Heart left ventricle (tissue), 16 donors: ENCODE results near the gene CPO. TPM values are rescaled to one million over a fixed set of nuclear protein-coding genes. Genes with fewer than 3 reads are reported as not detected.

Experiments used
- ATAC-seq, 4 donors: fragments of 200-7000 bp; cut with Tn5 transposase; one replicate each; pipeline ENCODE4 v1.9.1; 2020 to 2022; ENCODE audit warnings: moderate library complexity in 4 of 4, mild to moderate bottlenecking in 3 of 4, moderate number of reproducible peaks in 1 of 4
- DNase-seq, 5 donors: peaks; one replicate each; pipeline ENCODE4 v3.0.0-alpha.2; 2020
- H3K27ac ChIP-seq, 12 donors: fragments of 200-600 bp; sonication (generic) in 4 of 12; one replicate each; pipeline versions ENCODE4 v1.5.0 to v1.8.0; 2016 to 2022; ENCODE audit warnings: mild to moderate bottlenecking in 2 of 12
- H3K27me3 ChIP-seq, 9 donors: fragments of 200-600 bp; sonication (generic) in 2 of 9; one replicate each; pipeline versions ENCODE4 v1.5.1 to v1.8.0; 2016 to 2022; ENCODE audit warnings: mild to moderate bottlenecking in 3 of 9
- H3K36me3 ChIP-seq, 9 donors: fragments of 200-600 bp; sonication (generic) in 2 of 9; one replicate each; pipeline versions ENCODE4 v1.5.0 to v1.8.0; 2018 to 2022; ENCODE audit warnings: mild to moderate bottlenecking in 2 of 9
- H3K4me1 ChIP-seq, 12 donors: fragments of 200-600 bp; sonication (generic) in 4 of 12; one replicate each; pipeline versions ENCODE4 v1.5.0 to v1.8.0; 2016 to 2022; ENCODE audit warnings: mild to moderate bottlenecking in 3 of 12
- H3K4me3 ChIP-seq, 12 donors: fragments of 200-600 bp; sonication (generic) in 4 of 12; one replicate each; pipeline versions ENCODE4 v1.5.0 to v1.8.0; 2017 to 2022; ENCODE audit warnings: mild to moderate bottlenecking in 9 of 12, moderate library complexity in 4 of 12
- H3K9me3 ChIP-seq, 12 donors: fragments of 200-600 bp; sonication (generic) in 4 of 12; one replicate each; pipeline versions ENCODE4 v1.5.0 to v1.8.0; 2016 to 2022; ENCODE audit warnings: mild to moderate bottlenecking in 1 of 12
- POLR2A ChIP-seq, 2 donors: fragments of 450-650 bp; IDR thresholded peaks; one replicate each; pipeline ENCODE4 v1.6.1; 2017; ENCODE audit warnings: antibody characterized with exemption in 2 of 2, mild to moderate bottlenecking in 2 of 2, moderate library complexity in 2 of 2
- WGBS, 4 donors: extraction: QIAGEN DNeasy Blood & Tissue Kit in 2 of 4; methylation state at CpG; one replicate each; pipeline versions ENCODE4 v1.1.5 to v1.1.7; 2013 to 2018; 5-methylcytosine and 5-hydroxymethylcytosine counted together
- intact Hi-C, 10 donors: fragments of 100-400 bp; cut with DNase I; formaldehyde crosslinking; loops; one replicate each; pipeline versions ENCODE4 v1.11.1 to v1.14.2; 2022
- polyA plus RNA-seq, 2 donors: library from polyadenylated mRNA; stranded (reverse); fragments of 200-250 nt; gene quantifications; one replicate each; pipeline ENCODE4 v1.2.3, GENCODE V29; 2013
- total RNA-seq, 9 donors: library from RNA; depleted of rRNA in 2 of 9; stranded (reverse); fragments of >200 nt in 2 of 9; fragmentation: NEBNext Ultra II Directional in 3 of 9; extraction: Animal tissue kit (Norgen Biotek cat#: 25700) in 3 of 9; gene quantifications; one replicate each; pipeline versions ENCODE4 v1.1.0 to v1.2.4, GENCODE V29; 2016 to 2023
- TF ChIP-seq, protein P1 (sequence below), 12 donors: fragments of 200-600 bp; sonication (generic) in 4 of 12; IDR thresholded peaks; one replicate each; pipeline versions ENCODE4 v1.5.0 to v1.8.0; 2018 to 2022; ENCODE audit warnings: antibody characterized with exemption in 12 of 12, mild to moderate bottlenecking in 5 of 12
- donor health status: ischemic (EF 13 %, LVEDD 7.1; RV severe dilation, severe dysfunction).
- donor health status: healthy with polysubstance abuse.
- donor health status: DM: no; HTN: yes; CAD: no.
- donor health status: DM: no; HTN: no; CAD: no.
- donor health status: ischemic (EF 25% LVEDD 6.9; RV normal size, moderate dysfunction).
- donor health status: ischemic (EF 25% LVEDD 5.7; RV mildly dilated, moderate dysfunction).
- donor health status: healthy.
- donor health status: DM: yes; HTN: yes; CAD: no.
- donor health status: ischemic (EF 35%, LVEDD 5.7; RV mildly dilated, moderate dysfunction).
- donor health status: nonischemic (EF 11% LVEDD 7.7; RV severe dilation, severe dysfunction).
- donor health status: DM: yes; HTN: yes; CAD: no.
- donor health status: PGD.
- donor health status: ischemic (EF 29% LVEDD 5.4; RV normal size, mild dysfunction).
- donor health status: nonischemic (EF 23%, LVEDD 6.1; RV moderate dilation, normal function).

Gene CPO
- total and polyA plus RNA-seq, 11 donors = 0.10 to 0.67 (median 0.29) TPM; not detected in 5

DNA sequence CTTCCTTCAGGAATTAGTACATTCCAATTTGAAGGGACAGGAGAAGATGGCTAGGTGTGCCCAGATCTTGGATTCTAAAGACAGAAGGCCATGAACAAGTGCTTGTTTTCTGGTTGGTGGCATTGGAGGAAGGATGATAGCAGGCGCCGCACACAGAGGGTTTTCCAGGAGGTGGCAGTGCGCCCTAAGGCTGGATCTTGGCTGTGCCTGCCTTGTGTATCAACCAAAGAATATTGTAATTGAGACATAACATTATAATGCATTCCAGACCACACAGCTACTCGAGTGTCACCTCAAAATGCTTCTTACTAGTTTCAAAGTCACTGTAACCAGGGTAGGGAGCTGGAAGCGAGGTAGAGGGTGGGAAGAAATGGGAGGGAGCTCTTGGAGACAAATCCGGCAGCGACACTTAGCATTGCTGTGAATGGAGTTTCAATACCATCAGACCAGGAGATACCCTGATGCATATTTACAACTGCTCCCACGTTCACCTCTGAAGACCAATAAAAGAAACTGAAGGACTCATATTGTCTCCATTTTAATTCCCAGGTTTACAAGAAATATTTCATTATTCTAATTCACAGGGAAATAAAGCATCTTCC is 42.5 kb downstream of the CPO start:
- Histone ChIP-seq H3K27ac (no peak overlapping the region), H3K4me1 (peaks cover 0 to 29% (median 16%) of the 10 kb centered on the region in 12 donors), H3K4me3 (peak overlapping the region in 1 of 12 donors; percentile 13), H3K36me3 (no peaks in the 10 kb centered on the region), H3K27me3 (no peaks in the 10 kb centered on the region), H3K9me3 (no peaks in the 10 kb centered on the region)
- intact Hi-C loops = loop anchor here (1.0 to 10.0 kb wide), 18 partner anchors 103 to 493 kb away; partner anchors contain the start of gene KLF7 (in 7 of the 10)
- ATAC-seq (peak; percentile 87 to 96 (median 93)), DNase-seq (peak; percentile 69 to 80 (median 72))
- TF ChIP-seq POLR2A (IDR thresholded peaks at IDR 0.05) = no peak
- TF ChIP-seq, protein P1, sequence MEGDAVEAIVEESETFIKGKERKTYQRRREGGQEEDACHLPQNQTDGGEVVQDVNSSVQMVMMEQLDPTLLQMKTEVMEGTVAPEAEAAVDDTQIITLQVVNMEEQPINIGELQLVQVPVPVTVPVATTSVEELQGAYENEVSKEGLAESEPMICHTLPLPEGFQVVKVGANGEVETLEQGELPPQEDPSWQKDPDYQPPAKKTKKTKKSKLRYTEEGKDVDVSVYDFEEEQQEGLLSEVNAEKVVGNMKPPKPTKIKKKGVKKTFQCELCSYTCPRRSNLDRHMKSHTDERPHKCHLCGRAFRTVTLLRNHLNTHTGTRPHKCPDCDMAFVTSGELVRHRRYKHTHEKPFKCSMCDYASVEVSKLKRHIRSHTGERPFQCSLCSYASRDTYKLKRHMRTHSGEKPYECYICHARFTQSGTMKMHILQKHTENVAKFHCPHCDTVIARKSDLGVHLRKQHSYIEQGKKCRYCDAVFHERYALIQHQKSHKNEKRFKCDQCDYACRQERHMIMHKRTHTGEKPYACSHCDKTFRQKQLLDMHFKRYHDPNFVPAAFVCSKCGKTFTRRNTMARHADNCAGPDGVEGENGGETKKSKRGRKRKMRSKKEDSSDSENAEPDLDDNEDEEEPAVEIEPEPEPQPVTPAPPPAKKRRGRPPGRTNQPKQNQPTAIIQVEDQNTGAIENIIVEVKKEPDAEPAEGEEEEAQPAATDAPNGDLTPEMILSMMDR (IDR thresholded peaks at IDR 0.05) = peak; percentile 57 to 94 (median 87)
- 36 to 52% (median 42%) methylated on average over 8 of the region's 8 CpGs for WGBS, 4 donors

DNA sequence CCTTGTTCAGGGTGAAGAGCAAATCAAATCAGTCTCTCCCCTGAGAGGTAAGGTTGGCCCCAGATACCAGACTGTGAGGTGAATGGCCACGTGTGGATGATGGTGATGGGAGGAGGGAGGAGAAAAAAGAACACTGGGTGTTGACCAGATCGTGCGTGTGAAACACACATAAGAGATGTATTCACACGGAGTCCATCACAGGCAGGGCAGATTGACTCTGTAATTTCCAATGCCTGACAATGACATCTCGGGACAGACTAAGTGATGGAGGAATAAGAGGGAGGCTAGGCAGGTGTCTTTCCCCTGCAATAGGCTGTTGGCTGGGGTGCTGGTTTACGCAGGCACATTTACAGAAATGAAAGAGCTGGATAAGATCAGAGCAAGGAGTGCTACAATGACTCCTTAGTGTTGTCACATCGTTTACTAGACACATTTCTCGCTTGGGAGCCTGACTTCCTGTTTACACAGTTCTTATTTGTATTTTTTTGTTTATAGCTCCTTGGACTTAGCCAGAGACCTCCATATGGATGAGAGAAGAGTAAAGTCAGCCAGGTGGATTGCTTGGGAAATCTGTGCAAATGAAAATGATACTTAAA is 43.1 kb downstream of the CPO start:
- ATAC-seq (no peak), DNase-seq (no peak)
- 58 to 69% (median 64%) methylated on average over 8 of the region's 8 CpGs for WGBS, 4 donors
- peaks cover 0 to 29% (median 16%) of the 10 kb centered on the region in 12 donors for H3K4me1 ChIP-seq
- TF ChIP-seq, protein P1 (IDR thresholded peaks at IDR 0.05) = no peak
- no peak for TF ChIP-seq POLR2A (IDR thresholded peaks at IDR 0.05)
- H3K27ac ChIP-seq = peak overlapping the region in 2 of 12 donors; percentile 12 to 50
- intact Hi-C loops = loop anchor here in 9 of 10 donors (2.0 to 10.0 kb wide), 13 partner anchors 102 to 492 kb away; partner anchors contain the start of gene KLF7 (in 7 of the 9)
- no peaks in the 10 kb centered on the region for H3K27me3 ChIP-seq
- H3K36me3 ChIP-seq = no peaks in the 10 kb centered on the region
- no peaks in the 10 kb centered on the region for H3K9me3 ChIP-seq
- no peak overlapping the region for H3K4me3 ChIP-seq

DNA sequence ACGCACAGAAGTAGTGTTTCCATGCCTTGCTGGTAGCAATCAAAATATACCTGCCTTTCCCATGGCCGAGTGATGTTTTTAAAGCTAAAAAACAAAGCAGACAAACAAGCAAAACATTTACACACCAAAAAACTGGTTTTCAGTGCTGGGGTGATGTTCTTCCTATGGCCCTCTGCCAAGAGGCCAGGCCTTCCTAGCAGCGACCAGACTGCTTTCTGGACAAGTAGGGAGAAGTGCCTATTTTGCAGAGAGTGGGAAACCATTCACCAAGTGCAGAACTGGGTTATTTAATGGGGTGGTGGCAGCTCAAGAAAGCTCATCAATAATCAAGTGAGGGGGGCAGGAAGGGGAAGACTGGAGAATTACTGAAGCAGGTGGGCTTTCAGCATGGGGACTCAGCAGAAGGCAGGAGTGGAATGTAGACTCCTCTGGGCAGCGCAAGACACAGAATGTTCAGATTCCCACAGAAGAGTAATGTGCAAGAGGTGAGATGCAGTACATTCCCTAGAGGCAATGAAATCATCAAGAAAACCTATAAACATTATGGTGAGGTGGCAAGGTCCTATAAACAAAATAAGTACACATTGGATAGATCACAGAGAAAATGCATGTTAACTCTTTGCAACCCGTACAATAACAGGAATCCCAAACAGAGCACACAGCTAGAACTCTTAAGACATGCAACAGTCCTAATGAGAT is 44.0 kb downstream of the CPO start:
- no peaks in the 10 kb centered on the region for H3K9me3 ChIP-seq
- DNase-seq = peak in 1 of 5 donors; percentile 44
- TF ChIP-seq POLR2A (IDR thresholded peaks at IDR 0.05) = no peak
- TF ChIP-seq, protein P1 (IDR thresholded peaks at IDR 0.05) = no peak
- H3K27me3 ChIP-seq = no peaks in the 10 kb centered on the region
- H3K4me3 ChIP-seq = no peak overlapping the region
- intact Hi-C loops = loop anchor here in 9 of 10 donors (2.0 to 10.0 kb wide), 13 partner anchors 101 to 491 kb away; partner anchors contain the start of gene KLF7 (in 7 of the 9)
- no peaks in the 10 kb centered on the region for H3K36me3 ChIP-seq
- peak overlapping the region in 2 of 12 donors; percentile 12 to 50 for H3K27ac ChIP-seq
- 62 to 75% (median 69%) methylated on average over 5 of the region's 5 CpGs for WGBS, 4 donors
- H3K4me1 ChIP-seq = peaks cover 0 to 29% (median 16%) of the 10 kb centered on the region in 12 donors
- ATAC-seq = no peak

DNA sequence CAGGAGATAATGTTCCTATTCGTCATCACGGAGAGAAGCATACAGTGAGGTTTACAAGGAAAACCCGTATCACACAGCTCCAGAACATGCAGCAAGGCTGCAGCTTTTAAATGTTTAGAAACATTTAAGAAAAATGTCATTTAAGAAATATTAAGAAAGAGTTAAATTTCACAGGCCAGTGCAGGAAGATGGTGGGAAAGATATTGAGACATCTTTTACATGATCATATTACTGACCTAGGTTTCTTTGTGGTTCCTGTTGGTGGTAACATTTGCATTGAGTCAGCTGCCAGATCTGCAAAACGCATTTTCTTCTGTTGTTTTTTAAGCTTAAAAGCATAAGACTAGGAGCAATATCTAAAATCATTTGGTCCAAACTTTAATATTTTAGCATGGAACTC is 44.9 kb downstream of the CPO start:
- H3K36me3 ChIP-seq = no peaks in the 10 kb centered on the region
- DNase-seq (no peak), ATAC-seq (no peak)
- H3K4me3 ChIP-seq = no peak overlapping the region
- intact Hi-C loops = loop anchor here in 8 of 10 donors (2.0 to 10.0 kb wide), 8 partner anchors 101 to 371 kb away; partner anchors contain the start of gene KLF7 (in 6 of the 8)
- H3K4me1 ChIP-seq = peaks cover 0 to 32% (median 16%) of the 10 kb centered on the region in 12 donors
- TF ChIP-seq, protein P1 (IDR thresholded peaks at IDR 0.05) = no peak
- TF ChIP-seq POLR2A (IDR thresholded peaks at IDR 0.05) = no peak
- no peaks in the 10 kb centered on the region for H3K27me3 ChIP-seq
- H3K9me3 ChIP-seq = no peaks in the 10 kb centered on the region
- WGBS, 4 donors = 91 to 94% (median 93%) methylated on average over 4 of the region's 4 CpGs
- H3K27ac ChIP-seq = no peak overlapping the region
